HEK293 (cell line): ENCODE results near the gene DTX3L.
A peak's percentile ranks its signal among the peaks of the same experiment; 100 is the strongest.

Source experiments
- CTCF ChIA-PET: fragments of 350-600 bp; formaldehyde crosslinking; extraction: SDS; loops from one replicate; lab custom pipeline; 2021; ENCODE audit warnings: antibody characterized with exemption; lab: Yijun Ruan, JAX
- POLR2A ChIA-PET: fragments of 300-600 bp; formaldehyde crosslinking; extraction: SDS; loops from one replicate; lab custom pipeline; 2020; ENCODE audit warnings: antibody characterized with exemption, inconsistent platforms; lab: Yijun Ruan, JAX
- H3K27ac ChIP-seq: fragments of 200-500 bp; sonication (Bioruptor generic); 2 replicates; pipeline ENCODE4 v1.5.1; 2014; ENCODE audit warnings: low read depth, low read length, control low read depth, inconsistent platforms; ENCODE audit errors: extremely low read depth
- H3K36me3 ChIP-seq, 2 experiments: fragments of 200-500 bp in 1 of 2; sonication (Bioruptor generic) in 1 of 2; 1 replicate in 1 of 2; 2 replicates in 1 of 2; pipeline ENCODE4 v1.5.1; 2014 to 2017; ENCODE audit warnings: inconsistent platforms in 2 of 2, low read length in 2 of 2; ENCODE audit not compliant: control insufficient read depth in 2 of 2, insufficient read depth in 1 of 2
- H3K4me1 ChIP-seq: fragments of 200-500 bp; sonication (Bioruptor generic); 2 replicates; pipeline ENCODE4 v1.5.1; 2014; ENCODE audit warnings: mild to moderate bottlenecking, low read length, inconsistent platforms; ENCODE audit not compliant: control insufficient read depth, insufficient read depth
- H3K4me3 ChIP-seq: 2 replicates; pipeline ENCODE4 v1.5.1; 2011; ENCODE audit warnings: low read depth, mild to moderate bottlenecking, control low read depth, low read length, moderate library complexity
- H3K9me3 ChIP-seq: fragments of 200-500 bp; sonication (Bioruptor generic); 2 replicates; pipeline ENCODE4 v1.5.1; 2014; ENCODE audit warnings: low read depth, low read length, inconsistent platforms; ENCODE audit not compliant: control insufficient read depth, insufficient read depth
- EGR2 ChIP-seq: fragments of 450-650 bp; formaldehyde crosslinking; IDR thresholded peaks from 2 replicates; pipeline ENCODE4 v1.5.1; 2016; ENCODE audit warnings: low read depth, missing biosample characterization, missing genetic modification characterization
- GLIS2 ChIP-seq: fragments of 450-650 bp; formaldehyde crosslinking; IDR thresholded peaks from 2 replicates; pipeline ENCODE4 v1.5.1; 2016; ENCODE audit warnings: missing biosample characterization, missing genetic modification characterization
- HOXC10 ChIP-seq: sonication (generic); formaldehyde crosslinking; IDR thresholded peaks from 2 replicates; pipeline ENCODE4 v1.8.1; 2023; ENCODE audit warnings: mild to moderate bottlenecking, missing genetic modification reagents
- OSR2 ChIP-seq: fragments of 450-650 bp; formaldehyde crosslinking; IDR thresholded peaks from 2 replicates; pipeline ENCODE4 v1.5.1; 2016; ENCODE audit warnings: missing biosample characterization, missing genetic modification characterization
- PRDM1 ChIP-seq: fragments of 450-650 bp; formaldehyde crosslinking; IDR thresholded peaks from 2 replicates; pipeline ENCODE4; 2016; ENCODE audit warnings: missing biosample characterization, missing genetic modification characterization
- SCRT2 ChIP-seq: fragments of 450-650 bp; formaldehyde crosslinking; IDR thresholded peaks from 2 replicates; pipeline ENCODE4 v1.5.1; 2016; ENCODE audit warnings: missing biosample characterization, missing genetic modification characterization
- ZBTB11 ChIP-seq: fragments of 450-650 bp; formaldehyde crosslinking; conservative IDR thresholded peaks from 2 replicates; pipeline ENCODE4 v1.5.1; 2016; ENCODE audit warnings: low read depth, missing biosample characterization, missing genetic modification characterization
- ZBTB8A ChIP-seq: fragments of 450-650 bp; formaldehyde crosslinking; IDR thresholded peaks from 2 replicates; pipeline ENCODE4 v1.5.1; 2016; ENCODE audit warnings: missing biosample characterization, missing genetic modification characterization
- ZFP37 ChIP-seq: fragments of 450-650 bp; formaldehyde crosslinking; IDR thresholded peaks from 2 replicates; pipeline ENCODE4 v1.5.1; 2016; ENCODE audit warnings: missing biosample characterization, missing genetic modification characterization
- ZFP69B ChIP-seq: fragments of 450-650 bp; formaldehyde crosslinking; IDR thresholded peaks from 2 replicates; pipeline ENCODE4 v1.5.1; 2016; ENCODE audit warnings: missing biosample characterization, missing genetic modification characterization
- ZIC2 ChIP-seq: fragments of 450-650 bp; formaldehyde crosslinking; IDR thresholded peaks from 2 replicates; pipeline ENCODE4 v1.5.1; 2016; ENCODE audit warnings: missing biosample characterization, missing genetic modification characterization
- ZNF174 ChIP-seq: fragments of 450-650 bp; formaldehyde crosslinking; IDR thresholded peaks from 2 replicates; pipeline ENCODE4 v1.5.0; 2017; ENCODE audit warnings: missing biosample characterization, mild to moderate bottlenecking, missing genetic modification characterization
- ZNF335 ChIP-seq: fragments of 450-650 bp; formaldehyde crosslinking; conservative IDR thresholded peaks from 2 replicates; pipeline ENCODE4 v1.5.1; 2016; ENCODE audit warnings: missing biosample characterization, missing genetic modification characterization
- ZNF341 ChIP-seq: fragments of 450-650 bp; formaldehyde crosslinking; IDR thresholded peaks from 2 replicates; pipeline ENCODE4; 2016; ENCODE audit warnings: low read depth, missing biosample characterization, missing genetic modification characterization
- ZNF426 ChIP-seq: fragments of 450-650 bp; formaldehyde crosslinking; IDR thresholded peaks from 2 replicates; pipeline ENCODE4 v1.5.1; 2017; ENCODE audit warnings: missing biosample characterization, missing genetic modification characterization, mild to moderate bottlenecking, inconsistent platforms, moderate library complexity
- ZNF560 ChIP-seq: fragments of 450-650 bp; formaldehyde crosslinking; IDR thresholded peaks from 2 replicates; pipeline ENCODE4 v1.5.1; 2017; ENCODE audit warnings: missing biosample characterization, missing genetic modification characterization, borderline replicate concordance
- ZNF629 ChIP-seq: fragments of 450-650 bp; formaldehyde crosslinking; IDR thresholded peaks from 2 replicates; pipeline ENCODE4 v1.5.1; 2017; ENCODE audit warnings: missing biosample characterization, missing genetic modification characterization
- ZNF645 ChIP-seq: fragments of 450-650 bp; formaldehyde crosslinking; IDR thresholded peaks from 2 replicates; pipeline ENCODE4; 2016; ENCODE audit warnings: missing biosample characterization, missing genetic modification characterization
- ZXDB ChIP-seq: fragments of 450-650 bp; formaldehyde crosslinking; IDR thresholded peaks from 2 replicates; pipeline ENCODE4 v1.5.1; 2016; ENCODE audit warnings: missing biosample characterization, missing genetic modification characterization
- TF ChIP-seq, protein P1 (sequence below): fragments of 450-650 bp; formaldehyde crosslinking; IDR thresholded peaks from 2 replicates; pipeline ENCODE4 v1.5.1; 2016; ENCODE audit warnings: missing biosample characterization, missing genetic modification characterization
- TF ChIP-seq, protein P2 (sequence below): fragments of 450-650 bp; formaldehyde crosslinking; IDR thresholded peaks from 2 replicates; pipeline ENCODE4 v1.5.1; 2016; ENCODE audit warnings: missing biosample characterization, missing genetic modification characterization
- TF ChIP-seq, protein P3 (sequence below): fragments of 450-650 bp; formaldehyde crosslinking; IDR thresholded peaks from 2 replicates; pipeline ENCODE4 v1.5.1; 2017; ENCODE audit warnings: missing biosample characterization, mild to moderate bottlenecking, missing genetic modification characterization, moderate library complexity
- TF ChIP-seq, protein P4 (sequence below): fragments of 450-650 bp; formaldehyde crosslinking; IDR thresholded peaks from 2 replicates; pipeline ENCODE4 v1.5.1; 2017; ENCODE audit warnings: missing biosample characterization, missing genetic modification characterization

DTX3L gene

GRCh38 chr3:122564155-122564912 lies at the start of gene DTX3L, which contains the start of gene PARP9:
Gene DTX3L, plus strand, starts transcription at chr3:122564338. Its CDS starts 89 bp downstream, at chr3:122564427.
Gene PARP9, minus strand, starts transcription at chr3:122564300. Its CDS starts 4,680 bp downstream, at chr3:122559620.
- peak within 1 kb of the TSS; percentile 78 for H3K27ac ChIP-seq
- no peaks in the 10 kb centered on the region for H3K9me3 ChIP-seq
- H3K36me3 ChIP-seq = peaks cover 0 to 8% of the 10 kb centered on the region in 2 experiments; a peak in 1 of 3 replicates
- H3K4me1 ChIP-seq = no peaks in the 10 kb centered on the region
- ChIA-PET POLR2A (interaction anchor here (1.0 to 1.5 kb wide), 2 partner anchors 50 to 115 kb away, joined by 4 to 5 read pairs; partner anchors contain the start of gene KPNA1), CTCF (interaction anchor here (1.1 kb wide), 1 partner anchor 114 kb away, joined by 3 read pairs; no protein-coding TSS in a partner anchor)
- H3K4me3 ChIP-seq = peak within 1 kb of the TSS; percentile 61
- TF ChIP-seq ZNF645 (tag by site-specific recombination) (no peak), ZNF174 (no peak), PRDM1 (tag by site-specific recombination) (peak; percentile 41; the same call in 1 of the 2 replicates), HOXC10 (CRISPR knock-in tag) (no peak), ZNF341 (tag by site-specific recombination) (peak; percentile 70), OSR2 (no peak), SCRT2 (tag by site-specific recombination) (0 out of 2 replicates have a peak, but pooled peaks have one; percentile 6), ZNF335 (tag by site-specific recombination) (peak; percentile 71), GLIS2 (tag by site-specific recombination) (peak; percentile 94), ZFP37 (peak; percentile 37; the same call in 1 of the 2 replicates), ZNF629 (no peak; the same call in 1 of the 2 replicates), ZXDB (peak; percentile 59), ZIC2 (tag by site-specific recombination) (peak; percentile 58), ZBTB11 (peak; percentile 66; the same call in 1 of the 2 replicates), ZBTB8A (peak; percentile 99), ZNF560 (no peak), EGR2 (tag by site-specific recombination) (peak; percentile 16; the same call in 1 of the 2 replicates), ZFP69B (tag by site-specific recombination) (0 out of 2 replicates have a peak, but pooled peaks have one; percentile 37), ZNF426 (no peak)
- TF ChIP-seq, protein P1, sequence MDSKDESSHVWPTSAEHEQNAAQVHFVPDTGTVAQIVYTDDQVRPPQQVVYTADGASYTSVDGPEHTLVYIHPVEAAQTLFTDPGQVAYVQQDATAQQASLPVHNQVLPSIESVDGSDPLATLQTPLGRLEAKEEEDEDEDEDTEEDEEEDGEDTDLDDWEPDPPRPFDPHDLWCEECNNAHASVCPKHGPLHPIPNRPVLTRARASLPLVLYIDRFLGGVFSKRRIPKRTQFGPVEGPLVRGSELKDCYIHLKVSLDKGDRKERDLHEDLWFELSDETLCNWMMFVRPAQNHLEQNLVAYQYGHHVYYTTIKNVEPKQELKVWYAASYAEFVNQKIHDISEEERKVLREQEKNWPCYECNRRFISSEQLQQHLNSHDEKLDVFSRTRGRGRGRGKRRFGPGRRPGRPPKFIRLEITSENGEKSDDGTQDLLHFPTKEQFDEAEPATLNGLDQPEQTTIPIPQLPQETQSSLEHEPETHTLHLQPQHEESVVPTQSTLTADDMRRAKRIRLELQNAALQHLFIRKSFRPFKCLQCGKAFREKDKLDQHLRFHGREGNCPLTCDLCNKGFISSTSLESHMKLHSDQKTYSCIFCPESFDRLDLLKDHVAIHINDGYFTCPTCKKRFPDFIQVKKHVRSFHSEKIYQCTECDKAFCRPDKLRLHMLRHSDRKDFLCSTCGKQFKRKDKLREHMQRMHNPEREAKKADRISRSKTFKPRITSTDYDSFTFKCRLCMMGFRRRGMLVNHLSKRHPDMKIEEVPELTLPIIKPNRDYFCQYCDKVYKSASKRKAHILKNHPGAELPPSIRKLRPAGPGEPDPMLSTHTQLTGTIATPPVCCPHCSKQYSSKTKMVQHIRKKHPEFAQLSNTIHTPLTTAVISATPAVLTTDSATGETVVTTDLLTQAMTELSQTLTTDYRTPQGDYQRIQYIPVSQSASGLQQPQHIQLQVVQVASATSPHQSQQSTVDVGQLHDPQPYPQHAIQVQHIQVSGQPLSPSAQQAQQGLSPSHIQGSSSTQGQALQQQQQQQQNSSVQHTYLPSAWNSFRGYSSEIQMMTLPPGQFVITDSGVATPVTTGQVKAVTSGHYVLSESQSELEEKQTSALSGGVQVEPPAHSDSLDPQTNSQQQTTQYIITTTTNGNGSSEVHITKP (tag by site-specific recombination) = peak; percentile 85
- TF ChIP-seq, protein P2, sequence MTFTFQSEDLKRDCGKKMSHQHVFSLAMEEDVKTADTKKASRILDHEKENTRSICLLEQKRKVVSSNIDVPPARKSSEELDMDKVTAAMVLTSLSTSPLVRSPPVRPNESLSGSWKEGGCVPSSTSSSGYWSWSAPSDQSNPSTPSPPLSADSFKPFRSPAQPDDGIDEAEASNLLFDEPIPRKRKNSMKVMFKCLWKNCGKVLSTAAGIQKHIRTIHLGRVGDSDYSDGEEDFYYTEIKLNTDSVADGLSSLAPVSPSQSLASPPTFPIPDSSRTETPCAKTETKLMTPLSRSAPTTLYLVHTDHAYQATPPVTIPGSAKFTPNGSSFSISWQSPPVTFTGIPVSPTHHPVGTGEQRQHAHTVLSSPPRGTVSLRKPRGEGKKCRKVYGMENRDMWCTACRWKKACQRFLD (tag by site-specific recombination) = no peak
- TF ChIP-seq, protein P3, sequence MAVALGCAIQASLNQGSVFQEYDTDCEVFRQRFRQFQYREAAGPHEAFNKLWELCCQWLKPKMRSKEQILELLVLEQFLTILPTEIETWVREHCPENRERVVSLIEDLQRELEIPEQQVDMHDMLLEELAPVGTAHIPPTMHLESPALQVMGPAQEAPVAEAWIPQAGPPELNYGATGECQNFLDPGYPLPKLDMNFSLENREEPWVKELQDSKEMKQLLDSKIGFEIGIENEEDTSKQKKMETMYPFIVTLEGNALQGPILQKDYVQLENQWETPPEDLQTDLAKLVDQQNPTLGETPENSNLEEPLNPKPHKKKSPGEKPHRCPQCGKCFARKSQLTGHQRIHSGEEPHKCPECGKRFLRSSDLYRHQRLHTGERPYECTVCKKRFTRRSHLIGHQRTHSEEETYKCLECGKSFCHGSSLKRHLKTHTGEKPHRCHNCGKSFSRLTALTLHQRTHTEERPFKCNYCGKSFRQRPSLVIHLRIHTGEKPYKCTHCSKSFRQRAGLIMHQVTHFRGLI = peak; percentile 39; the same call in 1 of the 2 replicates
- TF ChIP-seq, protein P4, sequence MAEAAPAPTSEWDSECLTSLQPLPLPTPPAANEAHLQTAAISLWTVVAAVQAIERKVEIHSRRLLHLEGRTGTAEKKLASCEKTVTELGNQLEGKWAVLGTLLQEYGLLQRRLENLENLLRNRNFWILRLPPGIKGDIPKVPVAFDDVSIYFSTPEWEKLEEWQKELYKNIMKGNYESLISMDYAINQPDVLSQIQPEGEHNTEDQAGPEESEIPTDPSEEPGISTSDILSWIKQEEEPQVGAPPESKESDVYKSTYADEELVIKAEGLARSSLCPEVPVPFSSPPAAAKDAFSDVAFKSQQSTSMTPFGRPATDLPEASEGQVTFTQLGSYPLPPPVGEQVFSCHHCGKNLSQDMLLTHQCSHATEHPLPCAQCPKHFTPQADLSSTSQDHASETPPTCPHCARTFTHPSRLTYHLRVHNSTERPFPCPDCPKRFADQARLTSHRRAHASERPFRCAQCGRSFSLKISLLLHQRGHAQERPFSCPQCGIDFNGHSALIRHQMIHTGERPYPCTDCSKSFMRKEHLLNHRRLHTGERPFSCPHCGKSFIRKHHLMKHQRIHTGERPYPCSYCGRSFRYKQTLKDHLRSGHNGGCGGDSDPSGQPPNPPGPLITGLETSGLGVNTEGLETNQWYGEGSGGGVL (tag by site-specific recombination) = peak; percentile 62
